ENCODE results near the gene ZNF503. TPM values are rescaled to one million over a fixed set of nuclear protein-coding genes. Genes with fewer than 3 reads are reported as not detected.

The ZNF503 gene
- total and polyA plus RNA-seq, 2 of the 8 experiments (the other 6 are each of a cell fraction or from before 2014, with no cell fraction given), result 0.03 to 0.13 TPM

DNA sequence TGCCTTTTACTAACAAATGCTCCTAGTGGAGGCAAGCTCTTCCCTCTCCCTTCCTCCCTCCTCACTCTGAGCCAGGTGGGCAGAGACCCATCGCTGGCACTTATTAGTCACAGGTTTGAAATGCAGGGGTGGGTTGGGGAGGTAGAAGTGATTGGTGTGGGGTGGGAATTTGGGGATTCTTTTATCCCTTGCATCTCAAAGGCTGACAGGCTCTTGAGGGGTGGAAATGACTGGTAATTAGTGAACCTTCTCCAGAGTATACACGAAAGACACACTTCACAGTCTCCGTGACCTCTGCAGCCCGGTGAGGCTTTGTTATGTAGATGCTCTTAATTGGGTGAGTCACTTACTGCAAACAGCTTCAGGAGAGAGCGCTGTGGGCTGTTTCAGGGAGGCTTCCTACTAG lies 16.0 kb upstream of the ZNF503 start:
- no peak overlapping the region for H2BK120ac ChIP-seq (replicated peaks; ENCODE audit: low read depth, low read length)
- H3K4me3 ChIP-seq (ENCODE audit: extremely low read depth in 1 of 4, insufficient read depth in 2 of 4, low read depth in 3 of 4, low read length in 4 of 4), result 0 out of 8 replicates have a peak overlapping the region, but pooled peaks of 1 of the 4 experiments have one; percentile 3
- H3K56ac ChIP-seq (replicated peaks; ENCODE audit: insufficient read length, low read depth, low read length), result no peak overlapping the region
- no peak overlapping the region for H3K9ac ChIP-seq (replicated peaks in 1 of 4; ENCODE audit: extremely low read depth in 1 of 4, low read depth in 3 of 4, low read length in 3 of 4)
- H3K18ac ChIP-seq (ENCODE audit: extremely low read depth, low read length), result no peak overlapping the region
- H4K91ac ChIP-seq (replicated peaks; ENCODE audit: insufficient read length, low read length), result no peak overlapping the region
- no peak overlapping the region for H3K4ac ChIP-seq (replicated peaks; ENCODE audit: insufficient read length, low read depth, low read length)
- no peak overlapping the region for H2BK5ac ChIP-seq (ENCODE audit: low read depth, low read length)
- ChIA-PET POLR2A (ENCODE audit: partially characterized antibody) (interaction anchor here (1.3 to 1.7 kb wide), 3 partner anchors 12 to 21 kb away, joined by 3 to 9 read pairs (median 5); no protein-coding TSS in a partner anchor), CTCF (ENCODE audit: partially characterized antibody) (interaction anchor here (1.2 to 2.6 kb wide), 3 partner anchors 13 to 230 kb away, joined by 4 to 8 read pairs (median 5); partner anchors contain the start of gene LRMDA)
- H2BK15ac ChIP-seq (ENCODE audit: low read length), result no peak overlapping the region
- H3K27ac ChIP-seq (ENCODE audit: low read depth, low read length), result no peak overlapping the region
- peaks cover 6 to 10% of the 10 kb centered on the region in 2 experiments for H4K20me1 ChIP-seq (replicated peaks in 1 of 2; ENCODE audit: control insufficient read depth in 1 of 2, insufficient read depth in 2 of 2, low read length in 2 of 2)
- FAIRE-seq (peak; percentile 89), DNase-seq (ENCODE audit: low read depth in 1 of 2, low spot score in 2 of 2) (peak; percentile 61 to 79)
- no peaks in the 10 kb centered on the region for H3K9me3 ChIP-seq (ENCODE audit: insufficient read depth in 2 of 2, low read depth in 1 of 2, low read length in 1 of 2)
- no peak overlapping the region for H4K5ac ChIP-seq (ENCODE audit: insufficient read length, low read depth, low read length)
- H4K8ac ChIP-seq (ENCODE audit: extremely low read depth, insufficient read depth, low read length), result no peak overlapping the region
- no peak overlapping the region for H2AK5ac ChIP-seq (ENCODE audit: low read depth, low read length)
- H3K27me3 ChIP-seq (replicated peaks in 1 of 4; ENCODE audit: control insufficient read depth in 3 of 4, extremely low read depth in 1 of 4, insufficient read depth in 3 of 4, low read length in 3 of 4), result peaks cover 73 to 90% (median 84%) of the 10 kb centered on the region in 4 experiments
- H3K23ac ChIP-seq (ENCODE audit: insufficient read length), result no peak overlapping the region
- no peaks in the 10 kb centered on the region for H3K79me1 ChIP-seq (ENCODE audit: low read depth, low read length)
- H2BK20ac ChIP-seq (ENCODE audit: low read length), result no peak overlapping the region
- WGBS, 2 experiments (ENCODE audit: extremely low coverage in 1 of 2, insufficient coverage in 1 of 2, insufficient read length in 1 of 2, insufficient replicate concordance in 2 of 2, low coverage in 1 of 2, low lambda C conversion rate in 2 of 2, missing lambda C conversion rate in 1 of 2), result 6% methylated on average over 5 of the region's 5 CpGs; no CpG with 5 or more reads in 1 of the 2 experiments
- no peak overlapping the region for H2BK12ac ChIP-seq (ENCODE audit: low read depth, low read length)
- no peaks in the 10 kb centered on the region for H3K23me2 ChIP-seq (ENCODE audit: low read depth, low read length)
- peak overlapping the region; percentile 45; a peak in 3 of 4 replicates for H3K4me2 ChIP-seq (ENCODE audit: insufficient read depth in 1 of 2, low read depth in 2 of 2, low read length in 2 of 2)
- H3K4me1 ChIP-seq (replicated peaks in 1 of 4; ENCODE audit: control insufficient read depth in 3 of 4, insufficient read depth in 4 of 4, low read length in 3 of 4), result peaks cover 3 to 7% (median 5%) of the 10 kb centered on the region in 4 experiments; a peak in 4 of 7 replicates
- no peak overlapping the region for H3K14ac ChIP-seq (ENCODE audit: insufficient read length)
- H3K36me3 ChIP-seq (ENCODE audit: control insufficient read depth in 2 of 4, insufficient read depth in 4 of 4, low read length in 3 of 4), result no peaks in the 10 kb centered on the region
- H2AFZ ChIP-seq (ENCODE audit: low read length), result no peak overlapping the region
- no peaks in the 10 kb centered on the region for H3K79me2 ChIP-seq (ENCODE audit: control insufficient read depth in 1 of 2, insufficient read depth in 2 of 2, low read length in 2 of 2)
